HL-60 (cell line): ENCODE results near the gene AKAP13.

Experiments used
- CTCF ChIP-seq: IDR thresholded peaks from one replicate; pipeline ENCODE4 v1.5.1; 2011; ENCODE audit warnings: low read length, control low read depth, inconsistent platforms; ENCODE audit not compliant: insufficient read depth
- GABPA ChIP-seq: IDR thresholded peaks from 2 replicates; pipeline ENCODE4 v1.6.1; 2012; ENCODE audit warnings: low read depth
- POLR2AphosphoS5 ChIP-seq: IDR thresholded peaks from 2 replicates; pipeline ENCODE4 v1.6.1; 2012; ENCODE audit warnings: low read depth
- REST ChIP-seq: IDR thresholded peaks from 2 replicates; pipeline ENCODE4 v1.6.1; 2012; ENCODE audit warnings: low read depth; ENCODE audit not compliant: insufficient replicate concordance
- SPI1 ChIP-seq: IDR thresholded peaks from 2 replicates; pipeline ENCODE4 v1.6.1; 2012; ENCODE audit warnings: low read depth, mild to moderate bottlenecking, borderline replicate concordance

- TF ChIP-seq CTCF (no peak), GABPA (no peak), REST (no peak), POLR2AphosphoS5 (no peak), SPI1 (peak; percentile 38; the same call in 1 of the 2 replicates)
These were observed 3.2 kb downstream of the AKAP13 start for GRCh38 chr15:85383470-85384148.
